HG03571 (cell line): Measurements from ENCODE around the gene NCOA3.

ENCODE experiments used
- ATAC-seq: cut with Tn5 transposase; IDR thresholded peaks from one replicate; pipeline ENCODE4 v1.9.1; 2021; ENCODE audit not compliant: unreplicated experiment

The NCOA3 gene

DNA sequence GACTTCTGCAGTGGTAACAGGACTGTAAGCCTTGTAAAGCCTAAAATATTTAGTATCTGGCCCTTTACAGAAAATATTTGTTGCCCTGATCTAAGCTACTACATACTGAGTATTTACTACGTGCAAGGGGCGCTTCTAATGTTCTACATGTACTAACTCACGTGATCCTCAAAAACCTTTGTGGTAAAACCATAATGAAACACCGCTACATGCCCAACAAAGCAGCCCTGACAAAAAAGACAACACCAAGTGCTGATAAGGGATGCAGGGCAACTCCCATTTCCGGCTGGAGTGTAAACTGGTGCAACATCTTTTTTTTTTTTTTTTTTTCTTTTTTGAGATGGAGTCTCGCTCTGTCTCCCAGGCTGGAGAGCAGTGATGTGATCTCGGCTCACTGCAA is 198.6 kb downstream of the NCOA3 start:
- no peak for ATAC-seq

DNA sequence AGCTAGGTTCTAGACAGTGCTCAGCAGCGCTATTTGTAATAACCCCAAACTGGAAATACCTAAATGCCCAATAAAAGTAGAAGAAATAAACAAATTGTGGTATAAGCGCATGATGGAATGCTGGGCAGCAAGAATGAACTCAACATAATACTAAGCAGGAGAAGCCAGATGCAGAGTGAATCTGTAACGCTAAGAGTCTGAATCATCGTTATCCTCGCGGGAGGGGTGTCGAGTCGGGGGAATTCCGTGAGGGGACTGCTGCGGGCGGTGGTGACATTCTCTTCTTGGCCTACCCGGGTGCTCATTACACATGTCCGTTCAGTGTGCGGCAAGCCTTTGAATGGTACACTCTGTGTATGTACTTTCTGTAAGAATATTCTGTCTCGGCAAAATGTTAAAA is 199.9 kb downstream of the NCOA3 start:
- no peak for ATAC-seq

DNA sequence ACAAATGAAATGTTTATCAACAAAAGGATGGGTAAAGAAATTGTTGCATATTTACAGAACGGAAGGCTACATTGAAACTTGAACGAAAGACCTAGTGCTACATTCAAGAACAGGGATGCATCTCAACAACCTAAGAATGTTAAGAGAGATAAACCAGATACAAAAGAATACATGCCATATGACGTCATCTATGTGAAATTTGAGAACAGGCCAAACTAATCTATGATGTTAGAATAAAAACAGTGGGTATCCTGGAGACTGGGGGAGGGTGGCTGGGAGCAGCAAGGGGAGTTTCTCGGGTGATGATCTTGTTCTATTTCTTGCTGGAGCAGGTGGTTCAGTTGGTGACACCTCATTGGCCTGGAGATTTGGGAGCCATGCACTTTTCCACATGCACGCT is 202.1 kb downstream of the NCOA3 start:
- no peak for ATAC-seq

DNA sequence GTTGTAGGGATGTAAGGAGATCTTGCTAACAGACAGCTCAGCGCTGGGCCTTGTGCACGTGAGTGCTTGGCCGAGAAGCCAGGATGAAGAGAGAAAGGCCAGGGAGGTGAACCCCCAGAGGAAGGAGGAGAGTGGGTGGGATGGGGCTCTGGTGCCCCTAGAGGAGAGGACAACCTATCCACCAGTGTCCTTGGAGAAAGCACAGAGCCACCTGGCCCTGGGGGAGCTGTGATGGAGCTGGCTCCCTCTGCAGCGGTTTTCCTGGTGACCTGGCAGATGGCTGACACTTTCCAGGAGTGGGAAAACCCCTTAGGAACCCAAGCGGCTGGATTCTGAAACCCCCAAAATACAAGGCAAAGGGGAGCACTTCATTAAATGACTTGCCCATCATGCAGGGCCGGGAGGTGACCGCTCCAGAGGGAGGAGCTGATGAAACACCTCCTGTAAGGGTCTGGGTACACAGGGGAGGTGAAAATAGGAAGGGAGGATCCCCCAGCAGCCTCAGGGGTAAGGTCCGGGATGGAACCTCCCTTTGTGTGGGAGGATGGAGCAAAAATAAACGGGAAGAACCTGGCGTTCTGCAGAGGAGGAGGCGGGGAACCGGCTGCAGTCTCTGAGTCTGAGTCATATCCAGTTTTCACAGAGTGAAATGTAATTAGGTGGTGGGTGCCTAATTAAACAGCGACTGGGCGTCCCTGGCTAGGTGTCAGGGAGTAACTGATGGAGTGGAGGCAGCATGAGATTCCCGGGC is 203.2 kb downstream of the NCOA3 start:
- no peak for ATAC-seq

DNA sequence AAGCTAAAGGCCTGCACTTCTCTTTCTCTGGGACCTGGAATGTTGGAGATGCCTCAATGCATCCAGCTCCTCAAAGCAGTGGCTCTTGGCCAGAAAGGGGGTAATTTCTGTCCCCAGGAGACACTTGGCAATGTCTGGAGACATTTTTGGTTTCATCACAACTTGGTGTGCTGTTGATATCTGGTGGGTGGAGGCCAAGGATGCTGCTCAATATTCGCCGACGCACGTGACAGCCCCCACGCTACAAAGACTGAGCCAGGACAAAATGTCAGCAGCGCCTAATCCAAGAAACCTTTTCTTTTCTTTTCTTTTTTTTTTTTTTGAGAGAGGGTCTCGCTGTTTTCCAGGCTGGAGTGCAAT is 203.8 kb downstream of the NCOA3 start:
- no peak for ATAC-seq

DNA sequence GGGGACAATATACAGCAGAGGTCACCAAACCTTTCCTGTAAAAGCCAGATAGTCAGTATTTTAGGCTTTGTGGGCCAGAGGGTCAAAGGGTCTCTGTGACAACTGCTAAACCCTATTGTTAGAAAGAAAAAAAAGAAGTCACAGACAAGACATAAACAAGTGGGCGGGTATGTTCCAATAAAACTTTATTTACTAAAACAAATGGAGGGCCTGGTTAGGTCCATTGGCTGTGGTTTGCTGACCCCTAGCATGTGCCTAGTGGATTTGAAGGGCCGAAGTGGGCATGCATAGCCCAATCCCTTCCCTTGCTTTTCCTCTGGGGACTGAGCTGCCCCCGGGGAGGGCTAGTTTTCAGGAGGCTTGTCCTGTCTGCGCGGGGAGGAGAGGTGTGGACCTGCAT is 204.7 kb downstream of the NCOA3 start:
- no peak for ATAC-seq
